ENCODE measurements around the gene CDC73. TPM values are rescaled to one million over a fixed set of nuclear protein-coding genes. Genes with fewer than 3 reads are reported as not detected.
"Not testable (repeated sequence)": the region's sequence is repeated elsewhere in the genome, so short reads cannot be mapped to it uniquely, and the experiment has no call there.

Gene CDC73
- total RNA-seq, 1 donor from 2014 or later = 15.1 TPM

- no peak overlapping the region for H3K4me3 ChIP-seq (ENCODE audit: low read depth, low read length)
- no peak for DNase-seq (ENCODE audit: low read depth)
- no peak for TF ChIP-seq CTCF (conservative IDR thresholded peaks at IDR 0.05; ENCODE audit: low read depth, low read length)
These were observed 95.1 kb downstream of the CDC73 start for GRCh38 chr1:193216920-193217319.

GRCh38 chr1:193219391-193219790, 97.6 kb downstream of the CDC73 start:
- no peak for TF ChIP-seq CTCF (conservative IDR thresholded peaks at IDR 0.05; ENCODE audit: low read depth, low read length)
- DNase-seq (ENCODE audit: low read depth) = no peak
- no peak overlapping the region for H3K4me3 ChIP-seq (ENCODE audit: low read depth, low read length)

GRCh38 chr1:193221651-193222050, 99.8 kb downstream of the CDC73 start:
- no peak for DNase-seq (ENCODE audit: low read depth)
- no peak overlapping the region for H3K4me3 ChIP-seq (ENCODE audit: low read depth, low read length)
- no peak for TF ChIP-seq CTCF (conservative IDR thresholded peaks at IDR 0.05; ENCODE audit: low read depth, low read length)

- TF ChIP-seq CTCF (conservative IDR thresholded peaks at IDR 0.05; ENCODE audit: low read depth, low read length) = no peak
- DNase-seq (ENCODE audit: low read depth) = no peak
These were observed 100.3 kb downstream of the CDC73 start for GRCh38 chr1:193222056-193222615.

GRCh38 chr1:193229136-193229535, 107.3 kb downstream of the CDC73 start:
- DNase-seq (ENCODE audit: low read depth) = no peak
- no peak overlapping the region for H3K4me3 ChIP-seq (ENCODE audit: low read depth, low read length)
- TF ChIP-seq CTCF (conservative IDR thresholded peaks at IDR 0.05; ENCODE audit: low read depth, low read length) = no peak

More at GRCh38 chr1:193222056-193222615, 100.3 kb downstream of the CDC73 start:
- H3K4me3 ChIP-seq (ENCODE audit: low read depth, low read length) = no peak overlapping the region

GRCh38 chr1:193231146-193231545, 109.3 kb downstream of the CDC73 start:
- DNase-seq (ENCODE audit: low read depth); H3K4me3 ChIP-seq (ENCODE audit: low read depth, low read length): not testable (repeated sequence)

GRCh38 chr1:193234530-193234929, 112.7 kb downstream of the CDC73 start:
- no peak overlapping the region for H3K4me3 ChIP-seq (ENCODE audit: low read depth, low read length)
- no peak for TF ChIP-seq CTCF (conservative IDR thresholded peaks at IDR 0.05; ENCODE audit: low read depth, low read length)
- DNase-seq (ENCODE audit: low read depth) = no peak
